Caco-2 (cell line): Measurements from ENCODE around the gene ACAA1. TPM values are rescaled to one million over a fixed set of nuclear protein-coding genes. Genes with fewer than 3 reads are reported as not detected.

ENCODE experiments used
- BruUV-seq: library from RNA; stranded (reverse); fragments of 400-500 nt; replicated peaks from 2 replicates; lab custom pipeline; 2021; lab: Mats Ljungman, UMichigan
- CTCF ChIA-PET: fragments of 300-600 bp; sonication (Branson Sonifier 250); formaldehyde crosslinking; loops from one replicate; lab custom pipeline; 2022; ENCODE audit warnings: antibody characterized with exemption; lab: Charles Lee
- POLR2A ChIA-PET: fragments of 300-600 bp; sonication (Branson Sonifier 250); formaldehyde crosslinking; loops from one replicate; lab custom pipeline; 2022; ENCODE audit warnings: antibody characterized with exemption; lab: Charles Lee
- DNase-seq, 2 experiments: peaks; one replicate each; pipeline versions ENCODE4 v3.0.0 to v3.0.0-alpha.2; 2020 to 2022
- H3K27me3 ChIP-seq: replicated peaks from 2 replicates; pipeline ENCODE4 v1.6.0; 2011; ENCODE audit warnings: low read length; ENCODE audit not compliant: control insufficient read depth, insufficient read depth
- H3K36me3 ChIP-seq: 2 replicates; pipeline ENCODE4 v1.5.1; 2011; ENCODE audit warnings: low read length; ENCODE audit not compliant: control insufficient read depth, insufficient read depth
- H3K4me1 ChIP-seq: fragments of 250-450 bp; sonication (Bioruptor Pico); 2 replicates; pipeline ENCODE4 v1.5.1; 2020; ENCODE audit warnings: mild to moderate bottlenecking
- H3K4me3 ChIP-seq: 2 replicates; pipeline ENCODE4 v1.5.1; 2011; ENCODE audit warnings: low read depth, mild to moderate bottlenecking, control low read depth, low read length
- H3K9me3 ChIP-seq: fragments of 250-450 bp; sonication (Bioruptor Pico); 2 replicates; pipeline ENCODE4 v1.5.1; 2020; ENCODE audit warnings: mild to moderate bottlenecking, moderate library complexity
- H3K27ac Mint-ChIP-seq: one replicate; pipeline ENCODE4 v1.8.0; 2022; ENCODE audit warnings: mixed read lengths; ENCODE audit not compliant: unreplicated experiment
- H3K27me3 Mint-ChIP-seq: one replicate; pipeline ENCODE4 v1.8.0; 2022; ENCODE audit warnings: mixed read lengths; ENCODE audit not compliant: insufficient read depth, unreplicated experiment
- H3K36me3 Mint-ChIP-seq: one replicate; pipeline ENCODE4 v1.8.0; 2022; ENCODE audit warnings: mild to moderate bottlenecking, mixed read lengths; ENCODE audit not compliant: insufficient read depth, unreplicated experiment
- H3K4me1 Mint-ChIP-seq: one replicate; pipeline ENCODE4 v1.8.0; 2022; ENCODE audit warnings: low read depth, mixed read lengths; ENCODE audit not compliant: unreplicated experiment
- H3K4me3 Mint-ChIP-seq: one replicate; pipeline ENCODE4 v1.8.0; 2022; ENCODE audit warnings: mild to moderate bottlenecking, moderate library complexity, mixed read lengths; ENCODE audit not compliant: unreplicated experiment
- H3K9me3 Mint-ChIP-seq: one replicate; pipeline ENCODE4 v1.8.0; 2022; ENCODE audit warnings: mixed read lengths; ENCODE audit not compliant: unreplicated experiment
- CTCF ChIP-seq, 2 experiments: fragments of 200-600 bp in 1 of 2; IDR thresholded peaks; 1 replicate in 1 of 2; 2 replicates in 1 of 2; pipeline versions ENCODE4 v1.5.1 to v1.8.0; 2011 to 2022; ENCODE audit warnings: antibody characterized with exemption in 1 of 2, control low read depth in 1 of 2, inconsistent platforms in 1 of 2, low read depth in 1 of 2, low read length in 1 of 2, mild to moderate bottlenecking in 1 of 2, moderate library complexity in 1 of 2; ENCODE audit not compliant: insufficient read depth in 1 of 2, severe bottlenecking in 1 of 2, unreplicated experiment in 1 of 2
- intact Hi-C: fragments of 100-400 bp; cut with micrococcal nuclease; formaldehyde crosslinking; loops from one replicate; pipeline ENCODE4 v1.10.0; 2022; ENCODE audit not compliant: unreplicated experiment
- total RNA-seq: library from RNA; stranded (reverse); gene quantifications from 2 replicates; pipeline ENCODE4 v1.2.3, GENCODE V29; 2022

ACAA1 gene
- total RNA-seq, 1 experiment from 2014 or later: 139 TPM

GRCh38 chr3:38165722-38166387, 28.9 kb upstream of the ACAA1 start:
- DNase-seq: peak in 1 of 2 experiments; percentile 59
- intact Hi-C loops: loop anchor here (1.0 kb wide), 3 partner anchors 29 to 48 kb away; partner anchors contain the start of gene ACAA1
- peaks cover 29% of the 10 kb centered on the region for H3K36me3 Mint-ChIP-seq
- CTCF ChIA-PET: interaction anchor here (0.7 to 2.2 kb wide), 4 partner anchors 27 to 490 kb away, joined by 7 to 16 read pairs (median 8); partner anchors contain the start of genes ACAA1 and MYD88
- Histone ChIP-seq H3K4me1 (peaks cover 5% of the 10 kb centered on the region), H3K9me3 (no peaks in the 10 kb centered on the region), H3K27me3 (no peaks in the 10 kb centered on the region), H3K4me3 (peak overlapping the region; percentile 78), H3K36me3 (no peaks in the 10 kb centered on the region)
- POLR2A ChIA-PET: interaction anchor here (1.0 to 3.6 kb wide), 6 partner anchors 29 to 182 kb away, joined by 3 to 73 read pairs (median 6); partner anchors contain the start of genes ACAA1 and MYD88
- no TSS peak for BruUV-seq
- TF ChIP-seq CTCF (IDR thresholded peaks at IDR 0.05; ENCODE audit: insufficient read depth in 1 of 2, low read depth in 1 of 2, low read length in 1 of 2, severe bottlenecking in 1 of 2, unreplicated experiment in 1 of 2): peak in 1 of 2 experiments; percentile 10
- peak overlapping the region; percentile 89 for H3K4me3 Mint-ChIP-seq
- H3K27ac Mint-ChIP-seq: peak overlapping the region; percentile 98
- no peaks in the 10 kb centered on the region for H3K27me3 Mint-ChIP-seq
- peaks cover 25% of the 10 kb centered on the region for H3K4me1 Mint-ChIP-seq
- no peaks in the 10 kb centered on the region for H3K9me3 Mint-ChIP-seq

- Histone ChIP-seq H3K4me1 (peaks cover 5% of the 10 kb centered on the region), H3K27me3 (no peaks in the 10 kb centered on the region), H3K9me3 (no peaks in the 10 kb centered on the region), H3K36me3 (no peaks in the 10 kb centered on the region), H3K4me3 (peak within 1 kb of the TSS; percentile 78)
- intact Hi-C loops: loop anchor here (1.0 kb wide), 2 partner anchors 28 to 32 kb away; partner anchors contain the start of gene ACAA1
- ChIA-PET POLR2A (interaction anchor here (0.5 to 3.6 kb wide), 12 partner anchors 10 to 1172 kb away, joined by 3 to 73 read pairs (median 4); partner anchors contain the start of genes ACAA1, EPM2AIP1, MLH1 and MYD88), CTCF (interaction anchor here (0.7 to 2.2 kb wide), 8 partner anchors 26 to 490 kb away, joined by 3 to 16 read pairs (median 8); partner anchors contain the start of genes ACAA1, ACVR2B and MYD88)
- Mint-ChIP-seq H3K36me3 (peaks cover 24% of the 10 kb centered on the region), H3K9me3 (no peaks in the 10 kb centered on the region), H3K27ac (peak within 1 kb of the TSS; percentile 98), H3K27me3 (no peaks in the 10 kb centered on the region), H3K4me3 (peak within 1 kb of the TSS; percentile 89), H3K4me1 (peaks cover 25% of the 10 kb centered on the region)
- TF ChIP-seq CTCF (IDR thresholded peaks at IDR 0.05; ENCODE audit: insufficient read depth in 1 of 2, low read depth in 1 of 2, low read length in 1 of 2, severe bottlenecking in 1 of 2, unreplicated experiment in 1 of 2): no peak
- BruUV-seq: no TSS peak
- peak; percentile 95 to 99 for DNase-seq
Observed at GRCh38 chr3:38164952-38165721, 28.2 kb upstream of the ACAA1 start, which contains the start of gene OXSR1. TSS of gene OXSR1 (plus strand) at chr3:38165537. CDS start at chr3:38165877, 340 bp downstream.

GRCh38 chr3:38164643-38164951, 27.7 kb upstream of the ACAA1 start:
- peak overlapping the region; percentile 78 for H3K4me3 ChIP-seq
- Mint-ChIP-seq H3K27ac (peak overlapping the region; percentile 98), H3K36me3 (peaks cover 24% of the 10 kb centered on the region), H3K4me3 (peak overlapping the region; percentile 89), H3K27me3 (no peaks in the 10 kb centered on the region), H3K9me3 (no peaks in the 10 kb centered on the region), H3K4me1 (peaks cover 25% of the 10 kb centered on the region)
- TF ChIP-seq CTCF (IDR thresholded peaks at IDR 0.05; ENCODE audit: insufficient read depth in 1 of 2, low read depth in 1 of 2, low read length in 1 of 2, severe bottlenecking in 1 of 2, unreplicated experiment in 1 of 2): no peak
- H3K4me1 ChIP-seq: peaks cover 5% of the 10 kb centered on the region
- no peak for DNase-seq
- intact Hi-C loops: no loop called here
- ChIA-PET POLR2A (interaction anchor here (0.5 to 3.6 kb wide), 12 partner anchors 9 to 1171 kb away, joined by 3 to 73 read pairs (median 4); partner anchors contain the start of genes ACAA1, EPM2AIP1, MLH1 and MYD88), CTCF (interaction anchor here (0.7 to 2.2 kb wide), 7 partner anchors 25 to 289 kb away, joined by 3 to 16 read pairs (median 7); partner anchors contain the start of genes ACAA1, ACVR2B and MYD88)
- BruUV-seq: no TSS peak
- no peaks in the 10 kb centered on the region for H3K9me3 ChIP-seq
- H3K36me3 ChIP-seq: no peaks in the 10 kb centered on the region
- H3K27me3 ChIP-seq: no peaks in the 10 kb centered on the region
